ELF-1 (cell line): Measurements from ENCODE around the gene CCNL1.

Experiments used
- DNase-seq: peaks from one replicate; pipeline ENCODE4 v3.0.0-alpha.2; 2016; ENCODE audit warnings: low read depth, low spot score

CCNL1 gene

GRCh38 chr3:157147099-157147803 is 12.7 kb downstream of the CCNL1 start:
- DNase-seq, result no peak

- no peak for DNase-seq
Measured at GRCh38 chr3:157145606-157146322, 14.2 kb downstream of the CCNL1 start.

- no peak for DNase-seq
Measured at GRCh38 chr3:157142315-157142714, 17.6 kb downstream of the CCNL1 start.

- no peak for DNase-seq
Measured at GRCh38 chr3:157139938-157140534, 19.9 kb downstream of the CCNL1 start.

GRCh38 chr3:157136647-157137387 is 23.1 kb downstream of the CCNL1 start:
- DNase-seq, result no peak

- no peak for DNase-seq
Measured at GRCh38 chr3:157135671-157136396, 24.1 kb downstream of the CCNL1 start.

- DNase-seq, result no peak
Measured at GRCh38 chr3:157134620-157135191, 25.2 kb downstream of the CCNL1 start.

- DNase-seq, result no peak
Measured at GRCh38 chr3:157133434-157134320, 26.3 kb downstream of the CCNL1 start.

GRCh38 chr3:157132936-157133335 is 27.0 kb downstream of the CCNL1 start:
- DNase-seq, result no peak

- no peak for DNase-seq
Measured at GRCh38 chr3:157132341-157132740, 27.6 kb downstream of the CCNL1 start.

GRCh38 chr3:157131861-157132260 is 28.1 kb downstream of the CCNL1 start:
- no peak for DNase-seq

GRCh38 chr3:157130467-157131251 is 29.3 kb downstream of the CCNL1 start:
- DNase-seq, result peak; percentile 89

GRCh38 chr3:157129803-157130466 is 30.0 kb downstream of the CCNL1 start:
- peak; percentile 70 for DNase-seq

GRCh38 chr3:157128771-157129681 is 30.9 kb downstream of the CCNL1 start:
- peak; percentile 68 for DNase-seq

- peak; percentile 73 for DNase-seq
Measured at GRCh38 chr3:157127831-157128767, 31.8 kb downstream of the CCNL1 start.

GRCh38 chr3:157127268-157127667 is 32.7 kb downstream of the CCNL1 start:
- no peak for DNase-seq
